HG03175 (cell line): Measurements from ENCODE around the gene ZNRD2.
"Not testable (repeated sequence)": the region's sequence is repeated elsewhere in the genome, so short reads cannot be mapped to it uniquely, and the experiment has no call there.

ENCODE experiments used
- ATAC-seq: cut with Tn5 transposase; IDR thresholded peaks from one replicate; pipeline ENCODE4 v1.9.1; 2021; ENCODE audit warnings: mild to moderate bottlenecking, moderate library complexity; ENCODE audit not compliant: unreplicated experiment

The ZNRD2 gene, protein sequence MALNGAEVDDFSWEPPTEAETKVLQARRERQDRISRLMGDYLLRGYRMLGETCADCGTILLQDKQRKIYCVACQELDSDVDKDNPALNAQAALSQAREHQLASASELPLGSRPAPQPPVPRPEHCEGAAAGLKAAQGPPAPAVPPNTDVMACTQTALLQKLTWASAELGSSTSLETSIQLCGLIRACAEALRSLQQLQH

DNA sequence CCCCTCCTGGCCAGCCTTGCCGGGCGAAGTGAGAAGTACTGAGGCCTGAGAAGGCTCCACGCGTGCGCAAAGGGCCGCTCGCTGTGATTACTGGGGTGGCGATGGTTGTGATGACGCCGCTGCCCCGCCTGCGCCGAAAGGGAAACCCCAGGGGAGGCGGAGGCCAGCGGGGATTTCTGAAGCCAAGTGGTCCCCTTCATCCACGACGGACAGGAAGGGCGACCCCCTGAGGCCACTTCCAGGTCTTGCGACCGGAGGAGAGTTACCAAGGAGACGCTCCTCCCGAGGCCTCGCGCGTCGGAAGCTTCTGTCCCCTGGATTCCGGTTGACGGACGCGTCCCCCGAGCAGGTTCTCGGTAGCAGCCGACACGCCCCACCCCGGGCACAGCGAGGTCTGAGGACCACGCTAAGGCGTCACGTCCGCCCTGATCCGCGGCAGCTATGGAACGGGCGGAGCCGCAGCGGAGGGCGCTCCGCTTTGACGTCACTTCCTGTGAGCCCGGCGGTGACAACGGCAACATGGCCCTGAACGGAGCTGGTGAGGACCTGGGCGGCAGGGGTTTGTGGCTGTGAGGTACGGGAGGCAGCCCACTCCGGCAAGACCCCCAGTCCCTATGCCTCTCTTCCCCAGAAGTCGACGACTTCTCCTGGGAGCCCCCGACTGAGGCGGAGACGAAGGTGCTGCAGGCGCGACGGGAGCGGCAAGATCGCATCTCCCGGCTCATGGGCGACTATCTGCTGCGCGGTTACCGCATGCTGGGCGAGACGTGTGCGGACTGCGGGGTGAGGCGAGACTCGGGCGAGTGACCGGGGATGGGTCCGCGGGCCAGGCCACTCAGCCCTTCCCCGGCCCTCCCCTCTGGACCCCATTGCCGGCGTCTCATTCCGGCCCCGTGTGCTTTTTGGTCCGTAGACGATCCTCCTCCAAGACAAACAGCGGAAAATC lies at the start of gene ZNRD2:
ZNRD2 (plus strand) TSS at position 505 of the 946 bp plus-strand sequence; CDS start at position 520, 15 bp downstream.
- ATAC-seq = peak; percentile 64

DNA sequence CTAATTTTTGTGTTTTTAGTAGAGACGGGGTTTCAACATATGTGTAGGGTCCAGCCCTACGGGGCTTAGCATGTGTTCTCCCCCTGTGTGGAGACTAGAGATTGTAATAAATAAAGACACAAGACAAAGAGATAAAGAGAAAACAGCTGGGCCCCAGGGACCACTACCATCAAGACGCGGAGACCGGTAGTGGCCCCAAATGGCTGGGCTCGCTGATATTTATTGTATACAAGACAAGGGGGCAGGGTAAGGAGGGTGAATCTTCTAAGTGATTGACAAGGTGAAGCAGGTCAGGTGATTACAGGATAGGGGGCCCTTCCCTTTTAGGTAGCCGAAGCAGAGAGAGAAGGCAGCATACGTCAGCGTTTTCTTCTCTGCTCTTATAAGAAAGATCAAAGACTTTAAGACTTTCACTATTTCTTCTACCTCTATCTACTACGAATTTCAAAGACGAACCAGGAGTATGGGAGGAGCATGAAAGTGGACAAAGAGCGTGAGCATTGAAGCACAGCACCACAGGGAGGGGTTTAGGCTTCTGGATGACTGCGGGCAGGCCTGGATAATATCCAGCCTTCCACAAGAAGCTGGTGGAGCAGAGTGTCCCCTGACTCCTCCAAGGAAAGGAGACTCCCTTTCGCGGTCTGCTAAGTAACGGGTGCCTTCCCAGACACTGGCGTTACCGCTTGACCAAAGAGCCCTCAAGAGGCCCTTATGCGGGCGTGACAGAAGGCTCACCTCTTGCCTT lies 48.3 kb upstream of the ZNRD2 start:
- not testable (repeated sequence) for ATAC-seq

DNA sequence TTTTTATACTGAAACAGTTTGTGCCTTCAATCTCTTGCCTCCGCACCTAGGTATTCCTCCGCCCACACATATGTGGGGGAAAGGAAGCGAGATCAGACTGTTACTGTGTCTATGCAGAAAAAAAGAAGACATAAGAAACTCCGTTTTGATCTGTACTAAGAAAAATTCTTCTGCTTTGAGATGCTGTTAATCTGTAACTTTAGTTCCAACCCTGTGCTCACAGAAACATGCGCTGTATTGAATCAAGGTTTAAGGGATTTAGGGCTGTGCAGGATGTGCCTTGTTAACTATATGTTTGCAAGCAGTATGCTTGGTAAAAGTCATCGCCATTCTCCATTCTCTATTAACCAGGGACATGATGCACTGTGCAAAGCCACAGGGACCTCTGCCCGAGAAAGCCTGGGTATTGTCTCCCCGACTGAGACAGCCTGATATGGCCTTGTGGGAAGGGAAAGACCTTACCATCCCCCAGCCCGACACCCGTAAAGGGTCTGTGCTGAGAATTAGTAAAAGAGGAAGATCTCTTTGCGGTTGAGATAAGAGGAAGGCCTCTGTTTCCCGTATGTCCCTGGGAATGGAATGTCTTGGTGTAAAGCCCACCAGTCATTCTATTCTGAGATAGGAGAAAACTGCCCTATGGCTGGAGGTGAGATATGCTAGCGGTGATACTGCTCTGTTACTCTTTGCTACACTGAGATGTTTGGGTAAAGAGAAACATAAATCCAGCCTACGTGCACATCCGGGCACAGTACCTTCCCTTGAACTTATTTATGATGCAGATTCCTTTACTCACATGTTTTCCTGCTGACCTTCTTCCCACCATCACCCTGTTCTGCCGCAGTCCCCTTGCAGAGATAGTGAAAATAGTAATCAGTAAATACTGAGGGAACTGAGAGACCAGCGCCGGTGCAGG lies 47.3 kb upstream of the ZNRD2 start:
- ATAC-seq = not testable (repeated sequence)

DNA sequence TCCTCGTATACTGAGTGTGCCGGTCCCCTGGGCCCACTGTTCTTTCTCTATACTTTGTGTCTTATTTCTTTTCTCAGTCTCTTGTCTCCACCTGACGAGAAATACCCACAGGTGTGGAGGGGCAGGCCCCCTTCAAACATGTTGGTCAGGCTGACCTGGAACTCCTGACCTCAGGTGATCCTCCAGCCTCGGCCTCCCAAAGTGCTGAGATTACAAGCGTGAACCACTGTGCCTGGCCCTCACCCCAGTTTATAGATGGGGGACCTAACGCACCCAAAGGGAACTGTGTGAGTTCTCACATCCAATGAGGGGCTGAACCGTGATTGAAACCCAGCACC lies 46.7 kb upstream of the ZNRD2 start:
- not testable (repeated sequence) for ATAC-seq

DNA sequence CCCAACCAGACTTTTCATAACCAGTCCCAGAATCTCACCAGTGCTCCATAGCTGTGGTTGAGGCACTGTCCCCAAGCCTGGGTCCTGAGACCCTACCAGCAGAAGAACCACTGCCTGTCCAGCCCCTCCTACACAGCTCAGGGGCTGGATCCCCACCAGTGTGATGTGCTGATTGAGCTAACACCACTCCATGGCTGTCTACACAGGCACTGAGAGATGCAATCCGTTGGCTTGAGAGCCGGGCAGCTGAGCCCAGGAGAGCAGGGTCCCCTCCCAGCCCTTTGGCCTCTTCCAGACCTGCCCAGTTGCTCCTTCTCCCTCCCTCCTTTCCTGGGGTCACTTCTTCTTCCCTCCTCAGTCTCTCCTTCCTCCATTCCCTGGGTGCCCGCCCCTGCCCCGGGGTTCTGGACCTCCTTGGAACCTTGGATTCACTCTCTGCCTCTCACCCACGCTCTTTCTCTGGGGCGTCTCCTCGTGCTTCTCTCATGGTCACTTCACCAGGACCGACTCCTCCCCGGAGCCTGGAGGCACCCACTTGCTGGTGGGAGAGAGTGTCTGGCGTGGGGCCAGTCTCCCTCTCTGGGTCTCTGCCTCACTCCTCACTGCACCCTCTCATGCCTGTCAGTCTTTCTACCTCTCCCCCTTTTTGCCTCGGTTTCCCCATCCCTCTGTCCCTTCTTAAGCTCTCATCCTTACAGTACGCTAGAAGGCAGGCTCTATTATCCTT lies 46.1 kb upstream of the ZNRD2 start:
- ATAC-seq = no peak

DNA sequence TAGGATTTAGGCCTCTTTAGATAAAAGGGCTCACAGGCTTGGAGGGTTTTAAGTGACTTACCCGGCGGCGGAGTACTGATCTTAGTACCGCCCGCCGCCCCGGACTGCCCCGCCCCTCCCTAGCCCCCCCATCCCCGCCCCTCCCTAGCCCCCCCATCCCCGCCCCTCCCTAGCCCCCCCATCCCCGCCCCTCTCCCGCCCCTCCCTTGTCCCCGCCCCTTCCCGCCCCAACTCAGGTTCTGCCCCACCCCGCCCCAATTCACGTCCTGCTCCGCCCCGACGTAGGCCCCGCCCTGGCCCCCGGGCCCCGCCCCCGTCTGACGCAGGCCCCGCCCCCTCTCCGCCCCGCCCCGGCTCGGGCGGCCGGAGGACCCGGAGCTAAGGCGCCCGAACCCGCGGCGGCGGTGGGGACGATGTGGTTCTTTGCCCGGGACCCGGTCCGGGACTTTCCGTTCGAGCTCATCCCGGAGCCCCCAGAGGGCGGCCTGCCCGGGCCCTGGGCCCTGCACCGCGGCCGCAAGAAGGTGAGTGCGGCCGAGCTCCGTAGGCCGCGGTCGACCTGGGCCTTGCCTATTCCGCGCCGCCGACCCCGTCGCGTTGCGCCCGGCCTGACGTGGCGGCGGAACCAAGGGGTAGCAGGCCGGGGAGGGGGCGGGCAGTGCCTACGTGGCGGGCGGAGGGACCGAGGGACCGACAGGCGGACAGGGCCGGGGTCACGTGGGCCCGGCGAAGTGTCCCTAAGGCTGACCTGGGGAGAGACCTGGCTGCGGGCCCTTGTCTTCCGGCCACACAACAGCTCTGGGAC lies 45.3 kb upstream of the ZNRD2 start, which contains the start of gene SCYL1:
SCYL1 (plus strand) TSS at position 343 of the 805 bp plus-strand sequence; CDS start at position 414, 71 bp downstream.
- ATAC-seq = peak; percentile 71

DNA sequence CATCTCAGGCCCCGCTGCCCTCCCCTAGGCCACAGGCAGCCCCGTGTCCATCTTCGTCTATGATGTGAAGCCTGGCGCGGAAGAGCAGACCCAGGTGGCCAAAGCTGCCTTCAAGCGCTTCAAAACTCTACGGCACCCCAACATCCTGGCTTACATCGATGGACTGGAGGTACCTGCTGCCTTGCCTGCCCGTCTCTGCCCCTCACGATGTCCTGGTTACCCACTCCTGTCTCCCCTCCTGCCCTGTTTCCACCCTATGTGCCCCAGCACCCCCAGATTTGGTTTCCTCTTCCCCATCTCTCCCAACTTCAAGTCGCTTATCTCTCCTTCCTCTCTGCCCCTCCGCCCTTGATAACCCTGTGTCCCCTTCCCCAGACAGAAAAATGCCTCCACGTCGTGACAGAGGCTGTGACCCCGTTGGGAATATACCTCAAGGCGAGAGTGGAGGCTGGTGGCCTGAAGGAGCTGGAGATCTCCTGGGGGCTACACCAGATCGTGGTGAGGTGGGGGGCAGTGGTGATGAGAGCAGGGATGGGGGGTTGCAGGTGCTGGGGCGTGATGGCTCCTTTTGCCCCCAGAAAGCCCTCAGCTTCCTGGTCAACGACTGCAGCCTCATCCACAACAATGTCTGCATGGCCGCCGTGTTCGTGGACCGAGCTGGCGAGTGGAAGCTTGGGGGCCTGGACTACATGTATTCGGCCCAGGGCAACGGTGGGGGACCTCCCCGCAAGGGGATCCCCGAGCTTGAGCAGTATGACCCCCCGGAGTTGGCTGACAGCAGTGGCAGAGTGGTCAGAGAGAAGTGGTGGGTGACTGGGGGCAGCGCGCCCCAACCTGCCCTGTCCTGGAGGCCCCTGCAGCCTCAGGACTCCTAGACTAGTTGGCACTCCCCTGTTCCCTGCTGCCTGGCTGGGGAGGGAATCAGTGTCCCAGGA lies 44.5 kb upstream of the ZNRD2 start:
- ATAC-seq = no peak

DNA sequence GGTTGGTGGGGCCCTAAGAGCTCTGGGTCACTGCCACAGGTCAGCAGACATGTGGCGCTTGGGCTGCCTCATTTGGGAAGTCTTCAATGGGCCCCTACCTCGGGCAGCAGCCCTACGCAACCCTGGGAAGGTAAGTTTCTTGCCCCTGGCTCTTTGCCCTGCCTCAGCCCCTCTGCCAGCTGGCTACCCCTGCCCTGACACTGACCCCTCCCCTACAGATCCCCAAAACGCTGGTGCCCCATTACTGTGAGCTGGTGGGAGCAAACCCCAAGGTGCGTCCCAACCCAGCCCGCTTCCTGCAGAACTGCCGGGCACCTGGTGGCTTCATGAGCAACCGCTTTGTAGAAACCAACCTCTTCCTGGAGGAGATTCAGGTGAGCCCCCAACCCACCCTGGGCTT lies 43.5 kb upstream of the ZNRD2 start:
- no peak for ATAC-seq

DNA sequence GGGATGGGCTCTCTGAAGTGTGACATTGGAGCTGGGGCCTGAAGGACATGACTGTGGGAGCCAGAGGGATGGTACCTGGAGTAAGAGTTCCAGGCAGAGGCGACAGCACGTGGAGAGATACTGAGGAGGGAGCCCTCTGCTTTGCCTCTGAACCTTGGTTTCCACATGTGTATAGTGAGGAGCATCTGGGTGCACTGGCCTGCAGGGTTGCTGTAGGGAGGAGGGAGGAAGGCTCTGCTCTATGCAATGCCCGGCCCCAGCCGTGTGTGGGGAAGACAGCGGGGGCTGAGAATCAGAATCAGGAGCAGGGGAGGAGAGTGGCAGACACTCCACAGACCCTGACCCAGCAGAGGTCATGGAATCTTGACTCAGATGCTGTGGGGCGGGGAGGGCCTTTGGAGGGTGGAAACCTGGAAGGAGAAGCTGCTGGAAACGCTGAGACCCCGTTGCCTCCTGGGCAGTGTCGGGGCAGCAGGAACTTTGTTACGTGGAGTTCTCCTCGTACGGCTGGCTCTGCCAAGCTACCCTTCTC lies 41.4 kb upstream of the ZNRD2 start:
- ATAC-seq = no peak

DNA sequence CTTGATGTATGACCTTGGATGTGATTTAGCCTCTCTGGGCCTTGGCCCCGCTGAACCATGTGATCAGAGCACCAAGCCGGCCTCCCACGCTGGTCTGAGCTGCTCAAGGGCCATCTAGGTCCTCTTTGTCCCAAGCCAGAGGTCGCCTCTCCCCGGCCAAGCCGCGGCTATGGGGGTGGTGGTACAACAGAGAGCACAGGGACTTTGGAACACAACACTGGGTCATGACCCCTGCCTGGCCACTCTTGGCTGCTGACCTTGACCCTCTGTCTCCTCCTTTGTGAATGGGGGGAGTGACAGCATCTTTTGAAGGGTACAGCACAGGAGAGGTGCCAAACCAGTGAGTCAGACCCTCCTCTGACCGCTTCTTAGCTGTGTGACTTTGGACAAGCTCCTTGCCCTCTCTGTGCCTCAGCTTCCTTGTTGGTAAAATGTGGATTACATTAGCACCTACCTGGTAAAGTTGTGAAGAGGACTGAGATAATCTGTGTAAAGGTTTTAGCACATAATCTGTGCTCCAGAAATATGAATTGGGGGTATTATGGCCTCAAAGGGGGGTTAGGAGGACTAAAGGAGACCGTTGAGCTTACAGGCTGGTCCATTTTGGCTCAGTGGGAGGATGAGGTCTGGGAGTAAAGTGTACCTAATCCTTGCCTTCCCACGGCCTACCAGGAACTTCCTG lies 40.7 kb upstream of the ZNRD2 start:
- no peak for ATAC-seq

DNA sequence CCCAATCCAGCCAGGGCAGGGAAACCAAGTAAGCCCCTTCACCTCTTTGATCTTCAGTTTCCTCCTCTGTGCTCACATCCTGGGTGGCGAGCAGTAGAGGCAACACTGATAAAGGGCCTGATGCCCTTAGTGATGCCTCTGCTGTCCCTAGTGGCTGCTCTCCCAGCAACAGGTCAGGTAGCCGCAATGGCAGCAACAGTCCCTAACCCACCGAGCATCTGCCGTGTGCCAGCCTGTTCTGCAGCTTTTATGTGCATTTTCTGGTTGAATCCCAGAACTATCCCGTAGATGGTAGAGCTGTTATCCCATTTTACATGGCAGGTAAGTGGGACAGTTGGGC lies 40.1 kb upstream of the ZNRD2 start:
- ATAC-seq = no peak

DNA sequence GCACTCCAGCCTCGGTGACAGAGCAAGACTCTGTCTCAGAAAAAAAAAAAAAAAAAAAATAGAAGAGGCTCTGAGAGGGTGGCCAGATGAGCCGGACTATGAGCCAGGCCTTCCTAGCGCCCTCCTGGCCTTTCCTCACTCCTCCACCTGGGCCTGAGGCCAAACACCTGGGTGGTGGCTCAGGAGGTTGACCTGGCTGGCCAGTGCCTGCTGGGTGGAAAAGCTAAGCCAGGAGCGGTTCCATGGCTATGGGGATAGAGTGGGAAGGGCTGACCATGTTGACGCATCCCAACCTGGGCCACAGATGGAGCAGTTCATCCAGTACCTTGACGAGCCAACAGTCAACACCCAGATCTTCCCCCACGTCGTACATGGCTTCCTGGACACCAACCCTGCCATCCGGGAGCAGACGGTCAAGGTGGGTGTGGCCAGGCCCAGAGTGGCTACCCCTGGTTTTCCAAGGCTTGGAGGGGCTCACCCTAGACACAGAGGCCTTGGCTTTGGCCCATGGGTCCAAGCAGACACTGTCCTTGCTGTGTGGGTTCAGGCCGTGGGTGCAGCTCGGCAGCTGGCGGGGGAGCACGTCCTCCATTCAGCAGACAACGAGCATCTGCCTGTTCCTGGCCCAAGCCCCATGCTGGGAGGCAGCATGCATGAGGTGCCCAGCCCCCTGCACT lies 37.8 kb upstream of the ZNRD2 start:
- ATAC-seq = no peak

DNA sequence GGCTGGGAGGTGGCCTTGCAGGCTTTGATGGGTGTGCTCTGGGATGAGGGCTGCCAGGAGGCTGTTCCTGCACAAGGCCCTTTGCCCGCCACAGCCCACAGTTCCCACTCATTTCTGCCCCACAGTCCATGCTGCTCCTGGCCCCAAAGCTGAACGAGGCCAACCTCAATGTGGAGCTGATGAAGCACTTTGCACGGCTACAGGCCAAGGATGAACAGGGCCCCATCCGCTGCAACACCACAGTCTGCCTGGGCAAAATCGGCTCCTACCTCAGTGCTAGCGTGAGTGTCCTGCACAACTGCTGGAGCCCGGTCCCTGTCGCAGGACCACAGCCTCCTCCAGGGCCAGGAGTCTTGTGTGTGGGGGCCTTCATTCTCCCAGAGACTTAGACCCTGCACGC lies 35.2 kb upstream of the ZNRD2 start:
- no peak for ATAC-seq

DNA sequence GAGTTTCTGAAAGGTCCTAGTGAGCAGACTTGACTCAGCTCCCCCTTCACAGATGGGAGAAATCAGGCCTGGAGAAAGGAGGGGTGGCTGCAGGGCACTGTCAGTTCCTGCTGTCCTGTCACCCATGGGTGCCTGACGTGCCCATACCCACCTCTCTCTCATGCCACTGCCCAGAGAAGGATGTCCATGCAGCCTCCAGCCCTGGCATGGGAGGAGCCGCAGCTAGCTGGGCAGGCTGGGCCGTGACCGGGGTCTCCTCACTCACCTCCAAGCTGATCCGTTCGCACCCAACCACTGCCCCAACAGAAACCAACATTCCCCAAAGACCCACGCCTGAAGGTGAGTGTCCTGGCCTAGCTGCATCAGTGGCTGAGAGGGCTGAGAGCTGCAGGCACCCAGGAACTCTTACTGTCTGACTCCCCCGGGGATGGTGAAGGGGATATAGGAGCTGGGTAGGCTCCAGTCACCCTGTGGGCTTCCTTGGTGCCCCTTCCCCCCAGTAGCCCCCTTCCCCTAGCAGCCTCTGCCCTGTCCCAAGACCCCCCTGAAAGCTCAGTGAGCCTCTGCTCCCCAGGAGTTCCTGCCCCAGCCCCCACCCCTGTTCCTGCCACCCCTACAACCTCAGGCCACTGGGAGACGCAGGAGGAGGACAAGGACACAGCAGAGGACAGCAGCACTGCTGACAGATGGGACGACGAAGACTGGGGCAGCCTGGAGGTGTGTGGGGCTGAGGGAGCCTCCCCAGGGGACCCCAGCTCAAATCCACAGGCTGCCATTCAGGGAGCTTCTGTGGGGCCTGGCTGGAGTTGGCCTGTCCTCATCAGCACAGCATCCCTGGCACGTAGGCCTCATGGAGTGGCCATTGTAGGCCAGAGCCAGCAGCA lies 33.6 kb upstream of the ZNRD2 start:
- no peak for ATAC-seq

DNA sequence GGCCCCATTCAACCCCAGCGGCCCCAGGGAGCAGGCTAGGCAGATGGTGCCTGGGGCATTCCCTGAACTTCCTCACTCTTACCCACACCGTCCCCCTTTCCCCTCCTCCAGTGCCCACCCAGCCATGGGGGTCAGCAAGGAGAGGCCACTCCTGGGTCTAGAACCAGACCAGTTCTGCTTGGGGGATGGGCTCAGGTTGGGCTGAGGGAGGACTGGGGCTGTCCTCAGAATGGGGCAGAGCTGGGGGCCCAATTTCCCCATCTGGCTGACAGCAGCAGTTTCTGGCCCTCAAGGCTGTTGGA lies 33.0 kb upstream of the ZNRD2 start:
- no peak for ATAC-seq
